Transverse colon (tissue), 4 donors: Measurements from ENCODE around the gene NPFF.

Source experiments
- EP300 ChIP-seq: sonication (generic); formaldehyde crosslinking; IDR thresholded peaks from one replicate; pipeline ENCODE4 v1.6.1; 2017; ENCODE audit warnings: antibody characterized with exemption, low read depth
- POLR2A ChIP-seq: fragments of 450-650 bp; IDR thresholded peaks from one replicate; pipeline ENCODE4 v1.6.1; 2016; ENCODE audit warnings: antibody characterized with exemption, mild to moderate bottlenecking, moderate library complexity
- POLR2AphosphoS5 ChIP-seq, 3 donors: sonication (generic); formaldehyde crosslinking; IDR thresholded peaks; one replicate each; pipeline ENCODE4 v1.6.1; 2016; ENCODE audit warnings: antibody characterized with exemption in 3 of 3
- TF ChIP-seq, protein P1 (sequence below), 5 experiments: fragments of 200-600 bp in 3 of 5; fragments of 450-650 bp in 2 of 5; sonication (generic) in 3 of 5; IDR thresholded peaks; 1 replicate in 2 of 5; 2 replicates in 3 of 5; pipeline ENCODE4 v1.5.1; 2016 to 2017; ENCODE audit warnings: antibody characterized with exemption in 5 of 5, inconsistent platforms in 3 of 5, mild to moderate bottlenecking in 2 of 5, moderate library complexity in 1 of 5

DNA sequence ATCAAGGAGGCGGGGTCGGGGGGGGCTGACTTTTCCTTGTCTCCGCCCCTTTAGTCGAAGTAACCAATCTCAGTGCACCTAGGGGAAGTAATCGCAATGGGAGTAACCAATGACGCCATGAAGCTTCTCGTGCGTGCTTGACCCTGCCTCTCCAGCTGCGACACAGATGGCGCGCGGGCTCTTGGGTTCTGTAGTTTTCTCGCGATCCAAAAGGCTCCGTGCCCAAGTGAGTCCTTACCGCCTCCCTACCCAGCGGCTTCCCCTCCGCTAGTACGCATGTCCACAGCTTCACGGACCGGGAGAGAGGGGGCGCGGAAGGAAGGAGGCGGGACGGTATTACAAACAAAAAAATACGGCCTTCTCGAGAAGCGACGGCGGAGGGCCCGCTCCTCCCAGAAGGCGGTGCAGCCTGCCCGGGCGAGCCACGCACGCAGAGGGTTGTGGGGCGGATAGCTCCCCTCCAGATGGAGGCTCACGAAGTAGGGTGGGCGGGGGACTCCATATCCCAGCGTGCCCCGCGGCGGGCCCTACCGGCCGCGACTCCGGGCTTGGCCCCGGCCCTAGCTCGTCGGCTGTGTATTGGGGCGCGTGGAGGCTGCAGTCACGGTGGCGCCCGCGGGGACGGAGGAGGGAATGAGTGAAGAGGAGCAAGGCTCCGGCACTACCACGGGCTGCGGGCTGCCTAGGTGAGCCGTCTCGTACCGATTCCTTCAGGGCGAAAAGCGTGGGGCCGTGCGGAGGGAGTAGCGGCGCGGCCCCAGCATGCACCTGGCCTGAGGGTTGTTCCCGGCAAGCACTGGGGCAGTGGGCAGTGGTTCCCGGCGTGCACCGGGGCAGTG, 6.3 kb downstream of the NPFF start, which contains the start of gene TARBP2:
- TF ChIP-seq POLR2A, result peak; percentile 63
- TF ChIP-seq, protein P1, sequence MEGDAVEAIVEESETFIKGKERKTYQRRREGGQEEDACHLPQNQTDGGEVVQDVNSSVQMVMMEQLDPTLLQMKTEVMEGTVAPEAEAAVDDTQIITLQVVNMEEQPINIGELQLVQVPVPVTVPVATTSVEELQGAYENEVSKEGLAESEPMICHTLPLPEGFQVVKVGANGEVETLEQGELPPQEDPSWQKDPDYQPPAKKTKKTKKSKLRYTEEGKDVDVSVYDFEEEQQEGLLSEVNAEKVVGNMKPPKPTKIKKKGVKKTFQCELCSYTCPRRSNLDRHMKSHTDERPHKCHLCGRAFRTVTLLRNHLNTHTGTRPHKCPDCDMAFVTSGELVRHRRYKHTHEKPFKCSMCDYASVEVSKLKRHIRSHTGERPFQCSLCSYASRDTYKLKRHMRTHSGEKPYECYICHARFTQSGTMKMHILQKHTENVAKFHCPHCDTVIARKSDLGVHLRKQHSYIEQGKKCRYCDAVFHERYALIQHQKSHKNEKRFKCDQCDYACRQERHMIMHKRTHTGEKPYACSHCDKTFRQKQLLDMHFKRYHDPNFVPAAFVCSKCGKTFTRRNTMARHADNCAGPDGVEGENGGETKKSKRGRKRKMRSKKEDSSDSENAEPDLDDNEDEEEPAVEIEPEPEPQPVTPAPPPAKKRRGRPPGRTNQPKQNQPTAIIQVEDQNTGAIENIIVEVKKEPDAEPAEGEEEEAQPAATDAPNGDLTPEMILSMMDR (IDR thresholded peaks at IDR 0.05), result peak in 1 of 5 experiments; percentile 33
- peak; percentile 38 to 69 (median 55) for TF ChIP-seq POLR2AphosphoS5 (IDR thresholded peaks at IDR 0.05)
- TF ChIP-seq EP300, result no peak
